ENCODE results near the gene DNASE1L2.

DNA sequence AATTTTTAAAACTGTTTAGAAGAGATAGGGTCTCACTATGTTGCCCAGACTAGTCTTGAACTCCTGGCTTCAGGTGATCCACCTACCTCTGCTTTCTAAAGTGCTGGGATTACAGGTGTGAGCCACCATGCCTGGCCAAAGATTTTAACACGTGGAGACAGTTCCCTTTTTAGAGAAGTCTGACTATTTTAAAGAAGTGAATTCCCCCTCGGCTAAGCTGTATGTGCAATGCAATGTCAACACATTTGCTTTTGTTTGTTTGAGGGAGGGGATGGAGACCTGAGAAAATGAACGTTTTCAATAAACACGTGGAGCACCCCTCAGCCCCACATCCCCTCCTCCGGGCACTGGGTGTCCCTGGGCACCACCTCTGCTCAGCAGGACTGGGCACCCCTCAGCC, 46.0 kb downstream of the DNASE1L2 start:
- TF ChIP-seq EZH2 (IDR thresholded peaks at IDR 0.05; ENCODE audit: borderline replicate concordance, low read depth, low read length, severe bottlenecking) (no peak), MYC (IDR thresholded peaks at IDR 0.05; ENCODE audit: low read depth, low read length) (no peak), JUN (IDR thresholded peaks at IDR 0.05; ENCODE audit: borderline replicate concordance, insufficient read depth, insufficient read length, low read depth) (no peak), POLR2A (IDR thresholded peaks at IDR 0.05; ENCODE audit: low read depth, low read length) (no peak), GATA2 (IDR thresholded peaks at IDR 0.05; ENCODE audit: insufficient read depth, insufficient read length, low read depth, low read length) (no peak), POLR2AphosphoS5 (IDR thresholded peaks at IDR 0.05; ENCODE audit: insufficient read depth, low read depth, low read length) (no peak), FOS (IDR thresholded peaks at IDR 0.05; ENCODE audit: borderline replicate concordance, insufficient read depth, low read length) (no peak)
- TF ChIP-seq, protein P1, sequence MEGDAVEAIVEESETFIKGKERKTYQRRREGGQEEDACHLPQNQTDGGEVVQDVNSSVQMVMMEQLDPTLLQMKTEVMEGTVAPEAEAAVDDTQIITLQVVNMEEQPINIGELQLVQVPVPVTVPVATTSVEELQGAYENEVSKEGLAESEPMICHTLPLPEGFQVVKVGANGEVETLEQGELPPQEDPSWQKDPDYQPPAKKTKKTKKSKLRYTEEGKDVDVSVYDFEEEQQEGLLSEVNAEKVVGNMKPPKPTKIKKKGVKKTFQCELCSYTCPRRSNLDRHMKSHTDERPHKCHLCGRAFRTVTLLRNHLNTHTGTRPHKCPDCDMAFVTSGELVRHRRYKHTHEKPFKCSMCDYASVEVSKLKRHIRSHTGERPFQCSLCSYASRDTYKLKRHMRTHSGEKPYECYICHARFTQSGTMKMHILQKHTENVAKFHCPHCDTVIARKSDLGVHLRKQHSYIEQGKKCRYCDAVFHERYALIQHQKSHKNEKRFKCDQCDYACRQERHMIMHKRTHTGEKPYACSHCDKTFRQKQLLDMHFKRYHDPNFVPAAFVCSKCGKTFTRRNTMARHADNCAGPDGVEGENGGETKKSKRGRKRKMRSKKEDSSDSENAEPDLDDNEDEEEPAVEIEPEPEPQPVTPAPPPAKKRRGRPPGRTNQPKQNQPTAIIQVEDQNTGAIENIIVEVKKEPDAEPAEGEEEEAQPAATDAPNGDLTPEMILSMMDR (IDR thresholded peaks at IDR 0.05; ENCODE audit: extremely low read depth in 1 of 2, insufficient read depth in 1 of 2, low read depth in 1 of 2, low read length in 2 of 2), result no peak
- TF ChIP-seq, protein P2, sequence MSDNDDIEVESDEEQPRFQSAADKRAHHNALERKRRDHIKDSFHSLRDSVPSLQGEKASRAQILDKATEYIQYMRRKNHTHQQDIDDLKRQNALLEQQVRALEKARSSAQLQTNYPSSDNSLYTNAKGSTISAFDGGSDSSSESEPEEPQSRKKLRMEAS (IDR thresholded peaks at IDR 0.05; ENCODE audit: insufficient read depth, insufficient read length), result no peak
